IPS DF 19.7 (cell line): ENCODE measurements around the gene ASTL.

Experiments used
- DNase-seq: peaks from one replicate; pipeline ENCODE4 v3.0.0-alpha.2; 2013; ENCODE audit warnings: low read depth, low spot score

ASTL gene

DNA sequence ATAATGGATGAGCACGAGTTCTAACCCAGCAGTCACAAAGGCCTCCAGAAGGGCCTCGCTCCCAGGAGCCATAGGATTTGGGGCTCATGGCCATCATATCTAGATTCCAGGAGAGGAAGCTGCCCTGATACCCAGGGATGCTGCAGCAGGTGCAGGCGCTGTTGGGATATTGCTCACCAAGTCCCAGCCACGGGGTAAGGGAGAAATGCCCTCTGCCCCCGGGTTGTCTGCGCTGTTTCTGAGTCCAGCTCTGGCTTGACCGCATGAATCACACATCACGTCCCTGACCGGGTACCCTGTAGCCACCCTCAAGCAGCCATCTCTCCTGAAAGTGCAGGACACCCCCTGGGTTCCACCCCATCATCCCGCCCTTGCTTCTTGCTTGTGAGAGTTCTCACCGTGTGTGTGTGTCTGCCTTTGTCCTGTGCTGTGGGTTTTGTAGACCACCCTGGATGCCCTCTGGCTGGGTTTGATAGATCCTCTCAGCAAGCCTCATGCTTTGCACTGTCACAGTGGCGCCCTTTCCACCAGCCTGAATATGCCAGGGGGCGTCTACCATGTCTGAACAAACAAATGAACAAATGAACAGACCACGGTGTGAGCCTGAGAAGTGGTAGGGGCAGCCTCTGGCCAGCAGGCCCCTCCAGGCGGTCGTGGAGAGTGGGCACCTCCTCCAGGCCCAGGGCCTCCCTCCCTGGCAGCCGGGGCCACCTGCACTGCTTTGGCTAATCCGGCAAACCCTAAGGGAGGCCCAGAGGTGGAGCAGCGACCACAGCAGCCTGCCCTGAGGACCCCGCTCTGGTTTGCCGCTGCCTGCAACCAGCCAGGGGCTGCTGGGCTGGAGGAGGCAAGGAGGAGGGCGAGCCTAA, 54.1 kb downstream of the ASTL start:
- no peak for DNase-seq

DNA sequence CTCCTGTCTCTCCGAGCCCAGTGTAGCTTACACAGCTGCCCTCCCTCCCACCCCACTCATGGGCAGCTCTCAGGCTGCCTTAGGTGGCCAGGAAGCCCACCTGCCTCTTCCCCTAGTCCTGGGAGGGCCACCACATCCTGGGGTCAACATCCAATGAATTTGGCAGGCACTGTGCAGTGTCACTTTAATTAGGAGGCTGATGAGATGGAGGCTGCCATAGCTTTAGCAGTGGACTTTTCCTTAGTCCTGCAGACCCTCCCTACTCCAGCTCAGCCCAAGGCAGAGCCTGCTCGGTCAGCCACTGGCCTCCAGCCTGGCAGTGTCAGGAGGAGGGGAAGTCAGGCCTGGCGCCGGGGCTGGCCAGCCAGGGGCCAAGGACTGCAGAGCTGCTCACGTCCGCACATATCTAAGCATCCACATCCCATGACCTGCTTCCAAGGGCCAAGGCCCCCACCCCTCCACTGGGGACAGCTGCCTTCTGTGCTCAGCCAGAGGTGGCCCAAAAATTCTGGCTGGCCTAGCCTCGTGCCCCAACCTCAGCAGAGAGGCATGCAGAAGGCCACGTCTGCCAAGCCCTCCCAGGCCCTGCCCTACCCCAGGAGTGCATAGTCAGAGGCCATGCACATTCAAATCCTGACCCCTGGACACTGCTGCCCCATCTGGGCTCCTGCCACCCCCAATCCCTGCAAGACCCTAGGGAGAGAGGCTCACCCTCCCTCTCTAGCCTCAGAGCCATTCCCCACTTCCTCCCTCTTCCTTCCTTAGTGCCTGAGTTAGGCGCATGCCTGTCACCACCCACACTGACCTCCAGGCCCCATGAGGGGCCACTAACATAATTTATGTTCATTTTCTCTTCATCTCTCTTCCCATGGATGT, 55.0 kb downstream of the ASTL start:
- no peak for DNase-seq

DNA sequence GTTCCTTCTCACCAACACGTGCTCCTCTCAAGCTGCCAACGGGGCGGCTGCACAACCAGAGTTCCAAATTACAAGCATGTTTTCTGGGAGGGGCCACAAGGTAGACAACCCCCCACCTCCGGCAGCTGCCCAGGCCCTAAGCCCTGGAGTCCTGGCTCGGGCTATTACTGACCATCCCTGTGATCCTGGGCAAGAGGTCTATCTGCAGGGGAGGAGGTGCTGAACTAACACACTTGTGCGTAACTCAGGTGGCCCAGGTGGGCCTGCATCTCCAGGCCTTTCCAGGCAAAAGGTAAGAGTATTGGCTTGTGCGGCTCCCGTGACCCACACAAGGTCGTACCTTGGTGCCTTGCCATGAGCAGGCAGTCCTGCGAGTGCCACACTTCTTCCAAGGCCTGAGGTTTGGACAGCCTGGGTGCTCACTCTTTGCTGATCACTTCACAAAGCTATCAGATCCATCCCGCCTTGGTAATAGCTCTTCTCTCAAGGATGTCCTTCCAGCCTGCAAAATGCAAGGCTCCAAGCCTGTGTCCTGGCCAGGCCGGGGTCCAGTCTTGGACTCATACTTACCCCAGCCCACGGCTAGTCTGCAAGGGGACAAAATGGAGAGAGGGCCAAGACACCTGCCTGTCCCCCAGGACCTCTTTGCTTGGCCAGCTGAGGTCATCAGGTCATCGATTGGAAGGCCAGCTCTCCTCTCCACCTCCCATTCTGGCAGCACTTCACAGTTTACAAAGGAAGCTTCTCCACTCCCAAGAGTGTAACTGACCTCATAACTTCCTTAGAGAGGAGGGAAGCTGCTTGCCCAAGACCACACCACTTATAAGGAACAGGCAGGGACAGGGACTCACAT, 55.9 kb downstream of the ASTL start:
- DNase-seq = no peak

- no peak for DNase-seq
These were observed 57.3 kb downstream of the ASTL start for GRCh38 chr2:96081042-96081441.

DNA sequence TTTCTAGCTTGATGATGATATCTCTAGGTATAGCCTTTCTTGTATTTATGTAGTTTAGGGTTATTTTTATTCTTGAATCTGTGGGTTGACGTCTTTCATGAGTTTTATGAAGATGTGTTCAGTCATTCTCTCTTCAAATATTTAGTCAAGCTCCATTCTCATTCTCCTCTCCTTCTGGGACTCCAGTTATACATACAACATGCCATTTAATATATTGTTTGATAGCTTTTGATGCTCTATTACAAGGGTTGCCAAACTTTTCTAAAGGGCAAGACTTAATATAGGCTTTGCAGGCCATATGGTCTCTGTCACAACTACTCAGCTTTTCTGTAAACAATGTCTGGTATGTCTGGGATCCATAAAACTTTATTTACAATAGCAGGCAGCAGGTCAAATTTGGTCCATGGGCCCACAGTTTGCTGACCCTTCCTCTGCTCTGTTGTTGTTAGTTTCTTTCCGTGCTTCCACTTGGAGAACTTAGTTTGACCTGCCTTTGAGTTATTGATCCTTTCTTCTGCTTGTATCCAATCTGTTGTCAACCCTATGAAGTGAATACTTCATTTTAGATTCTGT, 63.0 kb downstream of the ASTL start:
- DNase-seq = no peak

GRCh38 chr2:96074156-96074555, 64.1 kb downstream of the ASTL start:
- DNase-seq = no peak

GRCh38 chr2:96073170-96073775, 65.0 kb downstream of the ASTL start:
- no peak for DNase-seq
